LoVo (cell line): ENCODE data around the gene TMEM44.
"Not testable (repeated sequence)": the region's sequence is repeated elsewhere in the genome, so short reads cannot be mapped to it uniquely, and the experiment has no call there.

Experiments
- DNase-seq: peaks from one replicate; pipeline ENCODE4 v3.0.0-alpha.2; 2016; ENCODE audit warnings: low spot score

TMEM44 gene

DNA sequence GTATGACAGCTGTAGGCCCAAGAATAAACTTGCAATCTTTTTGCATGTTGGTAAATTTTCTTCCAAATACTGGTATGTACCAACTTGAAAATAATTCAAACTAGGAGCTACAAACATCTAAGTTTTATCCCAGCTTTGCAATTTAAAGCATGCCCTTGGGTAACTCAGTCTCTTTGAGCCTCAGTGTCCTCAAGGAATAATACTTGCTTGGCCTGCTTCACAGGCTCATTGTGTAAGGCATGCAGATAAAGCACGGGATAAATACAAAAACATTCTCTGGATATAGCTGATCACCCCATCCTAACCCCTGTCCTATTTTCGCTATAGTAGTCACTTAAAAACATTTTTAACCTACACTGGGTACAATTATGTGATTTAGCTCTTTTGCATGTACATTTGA is 9.6 kb upstream of the TMEM44 start:
- DNase-seq: no peak

DNA sequence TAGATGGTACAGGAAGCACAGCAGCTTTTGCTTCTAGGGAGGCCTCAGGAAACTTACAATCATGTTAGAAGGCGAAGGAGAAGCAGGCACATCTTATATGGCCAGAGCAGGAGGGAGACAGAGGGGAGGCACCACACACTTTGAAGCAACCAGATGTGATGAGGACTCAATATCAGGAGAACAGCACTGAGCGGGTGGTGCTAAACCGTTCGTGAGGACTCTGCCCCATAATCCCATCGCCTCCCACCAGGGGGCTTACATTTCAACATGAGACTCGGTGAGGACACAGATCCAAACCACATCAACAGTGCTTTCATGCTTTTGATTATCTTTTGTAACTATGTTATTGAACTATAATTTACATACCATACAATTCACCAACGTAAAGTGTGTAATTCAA is 7.6 kb upstream of the TMEM44 start:
- no peak for DNase-seq

- DNase-seq: no peak
Measured at GRCh38 chr3:194638991-194639605, 5.9 kb upstream of the TMEM44 start.

GRCh38 chr3:194637541-194638400 is 4.6 kb upstream of the TMEM44 start:
- no peak for DNase-seq

DNA sequence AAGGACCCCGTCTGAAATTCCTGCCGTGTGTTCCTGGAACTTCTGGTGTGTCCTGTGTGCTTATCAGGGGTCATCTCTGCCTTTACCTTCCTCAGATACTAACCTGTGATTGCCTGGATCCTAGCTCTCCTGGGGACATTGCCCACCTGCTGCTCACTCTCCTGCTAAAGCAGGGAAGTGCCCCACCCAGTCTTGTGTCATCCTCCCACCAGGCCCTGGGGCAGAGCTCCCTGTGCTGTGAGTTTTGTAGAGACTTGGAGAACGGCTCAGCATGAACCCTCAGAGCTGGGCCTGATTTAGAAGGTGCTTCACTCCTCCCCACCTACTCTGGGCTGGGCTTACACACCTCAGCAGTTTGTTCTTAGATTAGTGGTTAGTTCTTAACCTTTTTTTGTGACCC is 3.8 kb upstream of the TMEM44 start:
- DNase-seq: no peak

DNA sequence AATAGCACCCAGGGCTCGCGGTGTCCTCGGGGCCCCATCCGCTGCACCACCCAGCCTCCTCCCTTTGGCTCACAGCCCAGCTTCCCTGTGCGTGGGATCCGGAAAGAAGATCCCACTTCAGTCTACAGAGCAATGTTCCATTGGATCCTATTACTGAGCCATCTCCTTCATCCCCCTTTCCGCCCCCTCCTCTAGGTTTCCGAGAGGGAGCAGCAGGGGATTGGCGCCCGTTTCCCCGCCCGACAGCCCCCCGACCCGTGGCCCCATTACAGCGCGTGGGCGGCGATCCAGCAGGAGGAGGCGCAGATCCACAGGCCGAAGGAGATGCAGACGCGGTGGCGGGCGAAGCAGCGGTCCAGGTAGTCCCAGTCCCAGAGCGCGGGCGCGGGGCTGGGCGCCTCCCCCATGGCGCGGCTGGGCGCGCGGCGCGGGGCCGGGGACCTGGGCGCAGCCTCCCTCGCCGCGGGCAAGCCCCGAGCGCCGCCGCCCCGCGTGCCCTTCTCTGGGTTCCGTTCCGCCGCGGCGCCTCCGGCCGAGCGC is 340 bp downstream of the TMEM44 start:
- peak; percentile 14 for DNase-seq

- DNase-seq: no peak
Measured at GRCh38 chr3:194632226-194632808, 902 bp downstream of the TMEM44 start.

GRCh38 chr3:194631696-194632095 is 1.5 kb downstream of the TMEM44 start:
- no peak for DNase-seq

- DNase-seq: not testable (repeated sequence)
Measured at GRCh38 chr3:194630681-194631080, 2.5 kb downstream of the TMEM44 start.

GRCh38 chr3:194624956-194625355 is 8.3 kb downstream of the TMEM44 start:
- DNase-seq: no peak

DNA sequence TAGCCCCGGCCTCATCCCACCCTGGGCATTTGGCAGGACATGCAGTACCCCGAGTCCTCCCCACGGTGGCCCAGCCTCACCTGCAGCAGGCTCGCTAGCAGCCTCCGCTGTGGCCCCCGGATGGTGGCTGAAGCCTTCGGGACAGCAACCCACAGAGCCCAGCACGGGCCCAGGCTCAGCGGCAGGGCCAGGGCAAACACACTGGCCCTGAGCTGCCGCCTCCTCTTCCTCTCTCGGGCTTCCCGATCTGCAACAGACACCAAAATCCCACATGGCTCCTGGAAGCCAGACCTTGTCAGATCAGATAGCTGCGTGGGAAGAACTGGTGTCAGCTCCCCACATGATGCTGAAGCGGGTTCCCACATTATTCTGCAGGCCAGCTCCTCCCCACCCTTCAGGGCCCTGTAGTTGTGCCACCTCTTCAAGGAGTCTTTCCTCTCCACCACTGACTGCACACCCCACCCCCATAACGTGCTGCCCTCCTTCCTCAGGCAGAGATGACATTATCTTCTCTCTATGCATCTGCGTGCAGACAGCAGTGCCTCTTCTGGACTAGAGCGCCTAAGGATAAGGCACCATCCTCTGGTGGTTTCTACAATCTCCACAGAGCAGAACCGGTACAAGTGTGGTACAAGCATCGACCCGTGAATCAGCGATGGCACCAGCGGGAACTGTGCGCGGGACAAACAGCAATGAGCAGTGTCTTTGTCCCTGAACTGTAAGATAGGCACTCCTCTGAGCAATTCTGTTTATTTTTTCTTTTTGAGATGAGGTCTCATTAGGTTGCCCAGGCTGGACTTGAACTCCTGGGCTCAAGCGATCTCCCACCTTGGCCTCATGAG is 9.5 kb downstream of the TMEM44 start:
- no peak for DNase-seq

DNA sequence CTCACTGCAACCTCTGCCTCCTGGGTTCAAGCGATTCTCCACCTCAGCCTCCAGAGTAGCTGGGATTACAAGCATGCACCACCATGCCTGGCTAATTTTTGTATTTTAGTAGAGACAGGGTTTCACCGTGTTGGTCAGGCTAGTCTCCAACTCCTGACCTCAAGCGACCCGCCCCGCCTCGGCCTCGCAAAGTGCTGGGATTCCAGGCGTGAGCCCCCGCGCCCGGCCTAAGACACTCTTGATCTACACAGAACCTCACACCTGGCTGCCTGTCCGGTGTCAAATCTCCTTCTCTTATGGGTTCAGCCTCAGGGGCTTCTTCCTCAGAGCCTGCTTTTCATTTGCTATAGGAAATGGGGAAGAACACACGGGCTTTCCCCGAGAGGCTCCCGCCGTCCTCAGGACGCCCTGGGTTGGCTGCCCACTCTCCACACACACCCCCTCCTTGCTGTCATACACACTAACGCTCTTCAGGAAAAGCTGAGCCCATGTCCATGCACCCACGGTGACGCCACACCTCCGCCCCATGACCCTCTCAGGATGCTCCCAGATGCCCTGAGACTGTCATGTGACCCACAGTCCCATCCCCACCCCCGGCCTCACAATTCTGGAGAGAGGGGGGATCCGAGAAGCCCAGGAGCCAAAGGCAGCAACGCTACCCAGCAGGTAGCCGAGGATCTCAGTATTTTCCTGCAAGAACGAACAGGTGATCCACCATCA is 10.4 kb downstream of the TMEM44 start:
- DNase-seq: no peak

- DNase-seq: no peak
Measured at GRCh38 chr3:194621947-194622346, 11.3 kb downstream of the TMEM44 start.

GRCh38 chr3:194620196-194620595 is 13.0 kb downstream of the TMEM44 start:
- DNase-seq: no peak

GRCh38 chr3:194619741-194620140 is 13.5 kb downstream of the TMEM44 start:
- DNase-seq: no peak

- DNase-seq: no peak
Measured at GRCh38 chr3:194618858-194619608, 14.2 kb downstream of the TMEM44 start.

GRCh38 chr3:194617827-194618226 is 15.4 kb downstream of the TMEM44 start:
- no peak for DNase-seq

DNA sequence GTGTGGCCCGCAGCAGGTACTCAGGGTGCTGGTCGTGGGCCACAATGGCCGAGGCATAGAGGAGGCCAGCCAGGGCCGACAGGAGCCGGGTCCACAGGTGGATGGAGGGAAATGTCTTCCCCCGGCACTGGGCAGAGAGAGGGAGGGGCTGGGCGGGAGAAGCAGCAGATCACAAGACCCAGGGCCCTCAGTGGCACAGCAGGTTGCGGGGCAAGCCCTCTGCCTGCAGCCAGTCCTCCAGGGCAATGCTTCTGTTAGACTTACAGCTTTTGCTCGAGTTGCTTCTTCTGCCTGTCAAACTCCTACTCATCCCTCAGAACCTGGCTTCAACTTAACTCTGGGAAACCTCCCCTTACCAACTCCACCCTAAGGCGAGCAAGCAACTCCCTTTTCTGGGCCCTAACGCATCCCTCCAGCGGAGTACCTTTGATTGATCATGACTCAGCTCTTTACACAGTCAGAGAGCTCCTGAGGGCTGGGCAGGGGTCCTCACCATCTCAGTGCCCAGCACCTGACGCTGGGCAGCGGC is 16.0 kb downstream of the TMEM44 start:
- DNase-seq: no peak

GRCh38 chr3:194615226-194615625 is 18.0 kb downstream of the TMEM44 start:
- no peak for DNase-seq

GRCh38 chr3:194612221-194612620 is 21.0 kb downstream of the TMEM44 start:
- no peak for DNase-seq
